ENCODE data around the gene GSG1L. TPM values are rescaled to one million over a fixed set of nuclear protein-coding genes. Genes with fewer than 3 reads are reported as not detected.
A peak's percentile ranks its signal among the peaks of the same experiment; 100 is the strongest.

The GSG1L gene
- polyA plus RNA-seq, 3 donors, result 0.75 to 0.96 (median 0.77) TPM

DNA sequence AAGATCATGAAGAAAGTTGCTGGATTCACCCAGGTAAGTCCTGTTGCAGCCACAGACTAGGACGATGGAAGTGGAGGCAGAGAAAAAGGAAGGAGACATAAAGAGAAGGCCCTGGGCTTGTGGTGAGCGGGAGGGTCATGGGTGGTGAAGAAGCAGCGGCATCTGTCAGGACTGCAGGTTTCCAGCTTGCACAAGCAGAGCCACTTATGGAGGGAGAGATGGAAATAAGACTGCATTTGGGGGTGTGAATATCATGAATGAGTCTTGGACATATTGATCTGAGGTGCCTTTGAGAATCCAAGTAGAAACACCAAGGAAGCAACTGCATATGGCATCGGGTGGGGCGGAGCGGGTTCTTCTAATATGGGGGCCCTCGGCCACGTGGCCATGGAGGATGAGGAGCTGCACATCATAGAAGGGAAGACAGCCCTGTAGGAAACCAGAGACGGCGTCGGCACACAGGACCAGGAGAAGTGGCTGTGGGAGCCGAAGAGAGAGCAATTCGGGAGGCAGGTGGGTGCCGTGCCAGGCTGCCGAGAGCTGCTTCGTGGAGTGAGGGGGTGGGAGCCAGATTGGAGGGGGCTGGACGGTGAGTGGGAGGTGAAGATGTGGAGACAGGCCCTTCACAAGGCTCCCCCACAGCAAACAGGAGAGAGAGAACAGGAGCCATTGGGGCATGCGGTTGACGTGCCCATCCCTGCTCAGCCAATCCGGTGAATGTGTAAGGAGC lies 243.5 kb downstream of the GSG1L start:
- DNase-seq (ENCODE audit: extremely low read depth in 1 of 11, low read depth in 9 of 11, low spot score in 4 of 11), result no peak

DNA sequence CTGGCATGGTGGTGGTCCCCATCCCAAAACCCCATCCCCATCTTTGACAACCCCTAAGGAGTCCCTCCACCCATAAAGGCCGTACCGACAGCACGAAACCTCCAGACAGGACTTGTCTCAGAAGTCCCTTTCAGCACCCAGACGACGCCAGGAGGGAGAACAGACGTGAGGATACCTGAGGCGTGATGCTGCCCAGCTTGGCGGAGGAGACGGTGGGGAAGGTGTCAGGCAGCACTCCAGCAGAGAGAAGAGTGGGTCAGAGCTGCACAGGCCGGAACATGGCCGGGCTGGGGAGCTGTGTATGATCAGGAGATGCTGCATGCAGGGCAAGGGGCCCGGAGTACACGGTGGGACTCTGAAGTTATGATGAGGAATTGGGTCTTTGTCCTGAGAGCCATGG lies 244.2 kb downstream of the GSG1L start:
- no peak for DNase-seq (ENCODE audit: extremely low read depth in 1 of 11, low read depth in 9 of 11, low spot score in 4 of 11)

DNA sequence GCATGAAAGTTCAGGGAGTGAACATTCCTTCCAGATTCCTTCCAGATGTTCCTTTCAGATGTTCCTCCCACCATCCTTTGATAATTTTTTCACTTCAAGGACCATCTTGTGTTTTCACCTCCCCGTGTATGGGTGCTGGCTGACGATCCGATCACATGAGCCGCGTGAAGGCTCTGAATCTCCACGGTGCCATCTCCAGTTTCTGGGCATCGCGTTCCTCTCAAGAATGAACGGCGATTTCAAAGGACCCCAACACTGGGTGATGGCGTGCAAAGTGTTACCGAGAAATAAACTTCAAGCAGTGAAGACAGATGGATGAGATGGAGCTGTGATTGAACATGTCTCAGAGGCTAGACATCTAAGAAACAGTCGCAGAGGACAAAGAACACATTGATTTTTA lies 245.3 kb downstream of the GSG1L start:
- no peak for DNase-seq (ENCODE audit: extremely low read depth in 1 of 11, low read depth in 9 of 11, low spot score in 4 of 11)

DNA sequence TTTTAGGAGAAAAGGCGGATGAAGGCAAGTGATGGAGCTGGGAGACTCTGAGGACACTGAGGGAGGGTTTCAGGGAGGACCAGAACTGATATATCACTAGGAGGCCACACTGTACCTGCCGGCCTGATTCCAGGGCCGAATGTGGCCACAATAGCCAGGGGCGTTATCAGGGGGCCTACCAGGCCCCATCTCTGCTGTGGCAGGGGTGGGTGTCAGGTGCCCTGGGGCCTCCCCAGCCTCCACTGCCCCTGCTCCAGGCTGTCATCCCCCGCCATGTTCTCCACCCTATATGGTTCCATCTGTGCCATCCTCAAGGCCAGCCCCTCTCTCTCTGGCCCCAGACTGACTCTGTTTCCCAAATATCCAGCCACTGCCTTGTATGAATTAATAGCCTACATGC lies 246.5 kb downstream of the GSG1L start:
- no peak for DNase-seq (ENCODE audit: extremely low read depth in 1 of 11, low read depth in 9 of 11, low spot score in 4 of 11)

DNA sequence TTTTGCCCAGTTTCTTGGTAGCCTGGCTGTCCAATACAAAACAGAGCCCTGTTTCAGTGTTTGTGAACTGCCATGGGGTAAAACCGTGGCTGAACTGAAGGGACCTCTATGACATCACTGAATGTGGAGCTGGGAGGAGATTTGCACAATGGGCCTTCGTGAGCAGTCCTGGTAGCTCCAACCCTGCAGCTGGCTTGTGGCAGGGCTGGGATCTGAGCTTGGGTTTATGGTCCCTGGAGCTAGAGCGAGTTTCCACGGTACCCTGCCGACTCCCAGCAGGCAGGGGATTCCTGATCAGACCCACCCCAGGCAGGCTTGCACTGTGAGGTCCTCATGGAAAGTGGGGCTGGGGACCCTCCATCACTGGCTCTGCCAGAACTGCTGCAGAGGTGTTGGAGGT lies 247.0 kb downstream of the GSG1L start:
- no peak for DNase-seq (ENCODE audit: extremely low read depth in 1 of 11, low read depth in 9 of 11, low spot score in 4 of 11)

DNA sequence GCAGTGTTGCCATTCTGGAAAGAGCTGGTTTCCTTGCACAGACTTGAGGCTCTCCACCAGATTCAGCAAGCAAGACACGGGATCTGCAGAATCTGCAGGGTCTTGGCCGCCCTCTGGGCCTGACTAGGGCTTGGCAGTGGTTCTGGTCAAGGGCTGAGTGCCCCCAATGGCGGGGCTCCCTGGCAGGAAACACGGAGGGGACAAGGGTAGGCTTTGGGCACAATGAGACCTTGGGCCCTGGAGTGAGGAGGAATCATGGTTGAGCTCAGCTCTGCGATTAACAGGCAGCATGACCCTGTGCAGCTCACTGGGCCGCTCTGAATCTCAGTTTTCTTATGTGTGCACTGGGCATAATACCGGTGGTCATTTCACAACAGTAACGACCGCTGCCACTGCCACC lies 249.9 kb downstream of the GSG1L start:
- DNase-seq (ENCODE audit: extremely low read depth in 1 of 11, low read depth in 9 of 11, low spot score in 4 of 11), result no peak

DNA sequence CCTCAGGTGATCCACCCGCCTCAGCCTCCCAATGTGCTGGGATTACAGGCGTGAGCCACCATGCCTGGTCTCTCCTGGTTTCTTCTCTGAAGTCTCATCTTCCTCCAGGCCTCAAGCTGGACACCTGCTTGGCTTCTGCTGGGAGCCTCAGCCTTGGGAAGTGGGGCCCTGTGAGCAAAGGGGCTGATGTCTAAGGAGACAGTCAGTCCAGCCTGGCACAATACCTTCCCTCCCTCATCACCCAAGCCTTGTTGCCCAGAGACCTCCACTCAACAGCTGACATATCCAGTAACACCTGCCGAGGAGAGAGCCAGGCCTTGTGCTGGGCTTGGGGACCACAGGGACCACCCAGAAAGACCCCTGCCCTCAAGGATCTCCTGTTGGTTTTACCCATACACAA lies 251.6 kb downstream of the GSG1L start:
- DNase-seq (ENCODE audit: extremely low read depth in 1 of 11, low read depth in 9 of 11, low spot score in 4 of 11), result no peak

DNA sequence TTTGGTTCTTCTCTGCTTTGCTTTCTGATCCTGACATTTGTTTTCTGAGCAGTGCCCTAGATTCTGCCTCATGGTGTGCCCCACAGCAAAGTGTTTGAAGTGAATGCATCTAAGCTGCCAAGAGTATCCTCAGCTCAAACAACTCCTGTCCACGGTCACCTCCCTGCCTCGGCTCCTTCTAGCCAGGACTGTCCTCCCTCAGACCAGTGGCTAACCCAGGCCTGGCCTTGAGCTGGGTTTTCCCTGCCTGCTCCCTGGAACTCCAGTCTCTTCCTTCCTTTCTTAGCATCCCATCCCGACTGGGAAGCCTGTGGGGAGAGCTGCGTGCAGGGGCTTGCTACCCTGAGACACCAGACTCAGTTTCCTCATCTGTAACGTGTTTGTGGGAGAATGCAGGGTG lies 256.5 kb downstream of the GSG1L start:
- DNase-seq (ENCODE audit: extremely low read depth in 1 of 11, low read depth in 9 of 11, low spot score in 4 of 11), result no peak

DNA sequence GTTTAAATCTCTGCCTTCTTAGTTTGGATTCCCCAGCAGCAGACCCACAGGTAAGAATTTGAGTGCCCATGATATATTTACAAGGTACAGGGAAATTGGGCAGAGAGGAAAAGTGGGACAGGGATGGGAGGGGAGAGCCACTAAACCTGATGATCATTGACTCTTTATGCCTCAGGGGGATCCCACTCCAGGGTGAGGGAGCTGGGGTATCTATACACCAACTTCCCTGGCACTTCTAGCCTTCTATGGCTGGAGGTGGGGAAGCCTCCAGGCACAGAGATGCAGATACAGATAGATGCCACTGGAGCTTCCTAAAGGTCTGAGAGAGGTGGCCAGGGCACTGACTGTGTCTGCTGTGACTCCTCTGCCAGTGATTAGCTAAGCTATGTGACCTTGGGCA lies 257.1 kb downstream of the GSG1L start:
- DNase-seq (ENCODE audit: extremely low read depth in 1 of 11, low read depth in 9 of 11, low spot score in 4 of 11), result no peak

DNA sequence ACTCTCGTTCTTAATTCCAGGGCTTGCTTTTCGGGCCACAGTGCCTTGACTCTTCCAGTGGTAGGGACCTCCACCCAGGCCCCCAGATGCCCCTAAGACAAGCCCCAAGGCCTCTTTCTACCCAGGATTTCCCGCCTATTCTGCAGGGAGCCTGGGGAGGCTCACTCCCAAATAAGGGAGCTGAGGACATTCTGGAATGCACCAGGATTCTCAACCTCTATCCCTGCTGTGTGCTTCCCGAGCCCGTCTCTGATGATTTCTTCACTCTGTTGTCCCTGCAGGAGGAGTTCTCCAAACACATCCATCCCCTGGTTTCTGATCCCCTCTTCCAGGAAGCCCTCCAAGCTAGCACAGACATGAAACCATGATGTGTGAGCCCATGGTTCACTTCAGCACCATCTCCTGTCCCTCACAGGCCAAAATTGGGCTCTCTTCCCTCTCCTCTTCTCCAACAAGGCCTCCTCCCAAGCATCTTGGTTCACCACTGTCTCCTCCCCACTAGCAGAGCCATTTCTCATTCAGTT lies 257.6 kb downstream of the GSG1L start:
- no peak for DNase-seq (ENCODE audit: extremely low read depth in 1 of 11, low read depth in 9 of 11, low spot score in 4 of 11)

DNA sequence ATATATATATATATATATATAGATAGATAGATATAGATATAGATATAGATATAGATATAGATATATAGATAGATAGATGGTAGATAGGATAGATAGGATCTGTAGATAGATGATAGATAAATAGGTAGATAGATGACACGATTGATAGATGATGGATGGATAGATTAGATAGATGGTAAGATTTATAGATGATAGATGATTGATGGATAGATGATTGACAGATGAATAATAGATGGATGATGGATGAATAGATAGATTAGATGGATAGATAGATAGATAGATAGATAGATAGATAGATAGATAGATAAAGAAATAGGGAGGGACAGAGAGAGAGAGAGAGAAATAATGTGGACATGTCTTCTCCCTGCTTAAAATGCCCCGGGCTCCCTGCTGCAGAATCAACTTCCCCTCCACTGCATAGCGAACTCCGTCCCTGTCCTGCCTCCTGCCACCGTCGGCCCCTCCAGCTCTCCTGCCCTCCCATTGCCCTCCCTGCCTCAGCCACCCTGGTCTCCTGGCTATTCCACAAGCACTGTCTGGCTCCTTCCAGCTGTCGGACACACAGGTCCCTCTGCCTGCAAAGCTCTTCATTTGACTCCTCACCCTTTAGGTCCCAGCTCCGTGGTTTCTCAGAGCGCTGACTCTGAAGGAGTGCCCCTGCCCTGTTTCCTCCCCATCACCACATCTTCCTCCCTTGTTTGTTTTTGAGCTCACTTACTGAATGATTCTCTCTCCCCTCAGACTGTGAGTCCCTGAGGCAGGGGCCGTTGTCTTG lies 259.6 kb downstream of the GSG1L start:
- DNase-seq (ENCODE audit: extremely low read depth in 1 of 11, low read depth in 9 of 11, low spot score in 4 of 11), result no peak

DNA sequence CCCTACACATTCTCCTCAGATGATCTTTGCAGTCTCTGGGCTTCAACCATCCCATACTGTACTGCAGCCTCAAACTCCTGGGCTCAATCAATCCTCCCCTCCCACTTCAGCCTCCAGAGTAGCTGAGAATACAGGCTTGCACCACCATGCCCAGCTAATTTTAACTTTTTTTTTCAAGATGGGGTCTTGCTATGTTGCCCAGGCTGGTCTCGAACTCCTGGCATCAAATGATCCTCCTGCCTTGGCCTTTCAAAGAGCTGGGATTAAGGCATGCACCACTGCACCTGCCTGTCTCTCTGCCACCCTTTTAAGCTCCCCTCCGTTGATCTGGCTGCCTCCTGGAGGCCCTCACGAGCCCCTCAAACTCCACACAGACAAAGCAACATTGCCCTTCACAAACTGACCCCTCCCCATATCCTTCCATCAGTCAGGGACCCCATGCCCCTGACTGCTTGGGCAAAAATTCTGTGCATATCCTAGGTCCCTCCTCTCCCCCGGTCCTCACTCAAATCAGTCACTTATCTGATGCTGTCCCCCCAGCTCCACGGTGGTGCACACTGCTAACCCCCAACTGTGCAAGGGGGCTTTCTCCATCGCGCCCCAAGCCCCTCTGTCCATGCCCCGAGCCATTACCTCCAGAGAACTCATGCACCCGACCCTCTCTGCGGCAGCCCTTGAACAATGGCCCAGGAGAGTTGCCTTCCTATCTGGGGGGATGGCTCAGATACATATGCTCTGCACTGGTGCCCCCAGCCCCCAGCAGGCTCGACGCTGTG lies 260.7 kb downstream of the GSG1L start:
- DNase-seq (ENCODE audit: extremely low read depth in 1 of 11, low read depth in 9 of 11, low spot score in 4 of 11), result no peak

DNA sequence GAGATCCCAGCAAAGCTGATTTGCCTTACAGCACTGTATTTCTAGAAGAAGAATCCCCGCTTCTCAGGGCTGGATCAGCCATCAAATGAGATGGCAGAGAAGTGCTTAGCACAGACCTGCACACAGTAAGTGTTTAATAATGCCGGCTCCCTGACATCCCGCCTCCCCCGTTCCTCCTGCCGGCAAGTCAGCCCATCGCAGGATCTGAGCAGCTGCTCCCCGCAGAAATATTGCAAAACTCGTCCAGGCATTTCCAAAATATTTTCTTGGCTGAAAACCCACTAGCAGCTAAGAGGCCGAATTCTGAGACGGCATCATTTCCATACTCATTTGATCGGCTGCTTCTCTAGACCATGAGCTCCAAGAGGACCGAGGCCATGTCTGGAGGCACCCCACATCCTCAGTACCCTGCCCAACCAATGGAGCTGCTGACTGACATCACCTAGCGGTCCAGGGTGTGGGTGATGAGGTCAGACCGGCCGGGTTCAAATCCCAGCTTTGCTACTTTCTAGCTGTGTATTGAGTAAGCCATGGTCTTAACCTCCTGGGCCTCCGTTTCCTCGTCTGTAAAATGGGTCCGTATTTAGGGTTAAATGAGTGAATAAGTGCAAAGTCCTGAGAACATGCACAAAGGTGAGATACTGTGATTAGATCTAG lies 262.1 kb downstream of the GSG1L start:
- no peak for DNase-seq (ENCODE audit: extremely low read depth in 1 of 11, low read depth in 9 of 11, low spot score in 4 of 11)

DNA sequence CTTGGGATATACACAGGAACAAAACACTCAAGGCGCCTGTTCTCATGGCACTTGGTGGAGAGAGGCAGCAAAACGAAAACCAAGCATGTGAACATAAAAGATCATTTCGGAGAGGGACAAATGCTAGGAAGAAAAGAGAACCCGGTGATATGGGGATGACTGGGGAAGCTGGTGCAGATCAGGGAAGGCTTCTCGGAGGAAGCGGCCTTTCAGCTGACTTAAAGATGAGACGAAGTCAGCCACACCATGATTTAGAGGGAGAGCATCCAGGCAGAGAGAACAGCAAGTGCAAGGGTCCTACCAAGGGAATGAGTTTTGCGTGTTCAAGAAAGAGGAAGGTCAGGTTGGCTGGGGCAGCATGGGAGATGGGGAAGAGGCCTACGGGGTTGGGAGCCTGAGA lies 262.7 kb downstream of the GSG1L start:
- no peak for DNase-seq (ENCODE audit: extremely low read depth in 1 of 11, low read depth in 9 of 11, low spot score in 4 of 11)

DNA sequence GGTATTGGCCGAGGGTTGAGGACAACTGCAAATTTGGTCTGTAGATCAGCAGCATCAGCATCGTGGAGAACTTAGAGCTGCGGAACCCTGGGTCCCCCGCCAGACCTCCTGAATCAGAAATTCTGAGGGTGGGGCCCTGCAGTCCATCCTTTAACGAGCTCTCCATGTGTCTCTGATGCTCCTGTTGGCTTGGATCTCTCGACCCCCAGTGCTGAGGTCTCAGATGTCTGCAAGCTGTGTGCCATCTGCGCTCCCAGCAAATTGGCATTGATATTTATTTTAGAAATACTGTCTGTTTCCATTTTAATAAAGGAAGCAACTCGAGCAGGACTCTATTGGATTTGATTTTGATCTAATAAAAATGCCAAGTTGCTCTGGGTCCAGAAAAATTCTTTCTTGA lies 263.6 kb downstream of the GSG1L start:
- DNase-seq (ENCODE audit: extremely low read depth in 1 of 11, low read depth in 9 of 11, low spot score in 4 of 11), result no peak

DNA sequence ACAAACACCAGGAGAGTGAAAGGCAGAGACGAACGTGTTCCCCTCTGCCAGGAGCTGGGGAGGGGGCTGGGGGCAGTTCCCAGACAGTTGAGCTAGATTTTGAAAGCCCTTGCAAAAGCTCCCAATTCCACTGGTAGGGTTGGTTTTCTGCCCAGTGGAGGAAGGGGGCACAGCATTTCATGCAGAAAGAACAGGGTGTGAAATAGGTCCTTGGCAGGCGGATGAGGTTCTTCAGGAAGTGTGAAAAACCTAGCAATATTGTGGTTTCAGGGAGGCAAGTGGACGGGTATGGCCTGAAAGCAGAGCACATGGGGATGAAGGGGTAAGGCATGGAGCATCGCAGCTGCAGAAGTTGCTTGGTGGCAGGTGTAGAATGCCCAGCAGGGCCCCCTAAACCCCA lies 265.3 kb downstream of the GSG1L start:
- no peak for DNase-seq (ENCODE audit: extremely low read depth in 1 of 11, low read depth in 9 of 11, low spot score in 4 of 11)

DNA sequence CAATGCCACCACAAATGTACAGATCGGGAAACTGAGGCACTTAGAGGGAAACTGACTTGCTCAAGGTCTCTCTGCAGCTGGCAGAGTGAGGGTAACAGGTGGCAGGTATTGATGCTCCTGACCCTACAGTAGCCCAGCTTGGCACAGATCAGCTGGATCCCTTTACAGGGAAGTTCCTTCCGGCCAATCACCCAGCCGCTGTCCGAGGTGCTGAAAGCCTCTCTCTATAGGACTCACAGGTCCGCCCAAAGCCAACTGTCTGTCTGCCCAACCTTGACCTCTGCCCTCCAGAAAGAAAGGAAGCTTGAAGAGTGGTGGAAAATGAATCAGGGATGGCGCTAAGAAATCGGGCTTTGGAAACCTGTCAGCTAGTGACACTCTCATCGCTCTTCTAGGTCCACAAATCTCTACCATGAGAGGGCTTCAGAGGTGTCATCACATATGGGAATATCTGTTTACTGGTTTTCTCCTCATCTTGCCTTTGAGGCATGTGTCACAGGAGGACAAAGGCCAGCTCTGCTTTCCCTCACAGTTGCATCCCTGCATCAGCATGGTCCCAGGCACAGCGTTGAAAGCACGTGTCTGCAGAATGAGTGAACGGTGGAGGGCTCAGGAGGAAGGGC lies 267.4 kb downstream of the GSG1L start:
- DNase-seq (ENCODE audit: extremely low read depth in 1 of 11, low read depth in 9 of 11, low spot score in 4 of 11), result peak in 9 of 11 donors; percentile 45 to 64 (median 49)

DNA sequence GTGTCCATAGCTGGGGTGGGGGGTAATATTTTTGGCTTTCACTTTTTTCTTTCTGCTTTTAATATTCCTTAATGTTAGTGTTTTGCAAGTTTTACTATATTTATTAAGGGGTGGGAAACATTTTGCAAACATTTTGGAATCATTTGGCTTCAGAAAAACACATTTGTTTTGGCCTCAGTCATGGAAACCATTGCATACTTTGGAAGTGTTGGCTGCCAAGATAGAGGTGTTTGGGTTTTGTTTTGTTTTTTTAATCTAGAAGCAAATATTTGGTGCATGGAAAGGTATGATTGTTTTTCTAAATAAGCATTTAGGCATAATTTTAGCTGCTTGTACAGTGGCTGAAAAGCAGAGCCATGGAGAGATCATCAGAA lies 270.3 kb downstream of the GSG1L start:
- DNase-seq (ENCODE audit: extremely low read depth in 1 of 11, low read depth in 9 of 11, low spot score in 4 of 11), result no peak

Data from renal cortex interstitium (tissue), 11 donors.